Right atrium auricular region (tissue), 2 donors: Measurements from ENCODE around the gene SOX1. TPM values are rescaled to one million over a fixed set of nuclear protein-coding genes. Genes with fewer than 3 reads are reported as not detected.
A peak's percentile ranks its signal among the peaks of the same experiment; 100 is the strongest.

Experiments used
- DNase-seq: peaks from one replicate; pipeline ENCODE4 v3.0.0-alpha.2; 2019; ENCODE audit warnings: low spot score
- H3K27ac ChIP-seq, 2 donors: fragments of 200-600 bp; sonication (generic); 1 replicate in 1 of 2; 2 replicates in 1 of 2; pipeline ENCODE4 v1.5.1; 2016 to 2019
- H3K27me3 ChIP-seq, 2 donors: fragments of 200-600 bp; sonication (generic); one replicate each; pipeline versions ENCODE4 v1.5.1 to v1.6.0; 2017 to 2019
- H3K36me3 ChIP-seq: fragments of 200-600 bp; sonication (generic); one replicate; pipeline ENCODE4 v1.5.1; 2016
- H3K4me1 ChIP-seq, 2 donors: fragments of 200-600 bp; sonication (generic); one replicate each; pipeline versions ENCODE4 v1.5.1 to v1.6.0; 2017 to 2019
- H3K4me3 ChIP-seq, 2 donors: fragments of 200-600 bp; sonication (generic); 1 replicate in 1 of 2; 2 replicates in 1 of 2; pipeline ENCODE4 v1.5.1; 2017 to 2019; ENCODE audit warnings: mild to moderate bottlenecking in 1 of 2, moderate library complexity in 1 of 2
- H3K9me3 ChIP-seq, 2 donors: fragments of 200-600 bp; sonication (generic); one replicate each; pipeline ENCODE4 v1.5.1; 2019
- total RNA-seq, 2 donors: library from RNA; depleted of rRNA; stranded (reverse); fragments of >200 nt; gene quantifications; one replicate each; pipeline ENCODE4 v1.1.0, GENCODE V29; 2016
- TF ChIP-seq, protein P1 (sequence below), 2 donors: fragments of 200-600 bp; sonication (generic); IDR thresholded peaks; one replicate each; pipeline ENCODE4 v1.5.1; 2019; ENCODE audit warnings: antibody characterized with exemption in 2 of 2

SOX1 gene
- total RNA-seq, 2 donors from 2014 or later, result not detected

DNA sequence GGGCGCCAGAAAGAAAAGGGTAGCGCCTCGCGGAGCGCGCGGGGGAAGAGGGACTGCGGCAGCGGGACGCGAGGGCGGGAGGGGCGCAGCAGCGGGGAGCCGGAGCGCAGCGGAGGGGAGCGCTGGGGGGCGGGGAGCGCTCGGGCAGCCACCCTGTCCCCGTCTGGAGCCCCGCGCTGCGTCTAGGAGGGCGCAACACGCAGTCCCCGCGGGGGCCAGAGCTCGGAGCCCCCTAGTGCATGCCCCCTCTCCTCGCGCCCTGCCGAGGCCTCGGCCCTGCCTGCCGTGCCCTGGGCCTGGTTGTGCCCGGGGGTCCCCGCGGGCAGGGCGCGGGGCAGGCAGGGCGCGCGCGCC, 37.9 kb downstream of the SOX1 start:
- DNase-seq, result peak; percentile 1
- peaks cover 0 to 26% of the 10 kb centered on the region in 2 donors for H3K4me1 ChIP-seq
- no peak overlapping the region for H3K27ac ChIP-seq
- no peak overlapping the region for H3K4me3 ChIP-seq
- TF ChIP-seq, protein P1, sequence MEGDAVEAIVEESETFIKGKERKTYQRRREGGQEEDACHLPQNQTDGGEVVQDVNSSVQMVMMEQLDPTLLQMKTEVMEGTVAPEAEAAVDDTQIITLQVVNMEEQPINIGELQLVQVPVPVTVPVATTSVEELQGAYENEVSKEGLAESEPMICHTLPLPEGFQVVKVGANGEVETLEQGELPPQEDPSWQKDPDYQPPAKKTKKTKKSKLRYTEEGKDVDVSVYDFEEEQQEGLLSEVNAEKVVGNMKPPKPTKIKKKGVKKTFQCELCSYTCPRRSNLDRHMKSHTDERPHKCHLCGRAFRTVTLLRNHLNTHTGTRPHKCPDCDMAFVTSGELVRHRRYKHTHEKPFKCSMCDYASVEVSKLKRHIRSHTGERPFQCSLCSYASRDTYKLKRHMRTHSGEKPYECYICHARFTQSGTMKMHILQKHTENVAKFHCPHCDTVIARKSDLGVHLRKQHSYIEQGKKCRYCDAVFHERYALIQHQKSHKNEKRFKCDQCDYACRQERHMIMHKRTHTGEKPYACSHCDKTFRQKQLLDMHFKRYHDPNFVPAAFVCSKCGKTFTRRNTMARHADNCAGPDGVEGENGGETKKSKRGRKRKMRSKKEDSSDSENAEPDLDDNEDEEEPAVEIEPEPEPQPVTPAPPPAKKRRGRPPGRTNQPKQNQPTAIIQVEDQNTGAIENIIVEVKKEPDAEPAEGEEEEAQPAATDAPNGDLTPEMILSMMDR (IDR thresholded peaks at IDR 0.05), result no peak
- H3K36me3 ChIP-seq, result no peaks in the 10 kb centered on the region
- no peaks in the 10 kb centered on the region for H3K9me3 ChIP-seq
- peaks cover 0 to 26% of the 10 kb centered on the region in 2 donors for H3K27me3 ChIP-seq

DNA sequence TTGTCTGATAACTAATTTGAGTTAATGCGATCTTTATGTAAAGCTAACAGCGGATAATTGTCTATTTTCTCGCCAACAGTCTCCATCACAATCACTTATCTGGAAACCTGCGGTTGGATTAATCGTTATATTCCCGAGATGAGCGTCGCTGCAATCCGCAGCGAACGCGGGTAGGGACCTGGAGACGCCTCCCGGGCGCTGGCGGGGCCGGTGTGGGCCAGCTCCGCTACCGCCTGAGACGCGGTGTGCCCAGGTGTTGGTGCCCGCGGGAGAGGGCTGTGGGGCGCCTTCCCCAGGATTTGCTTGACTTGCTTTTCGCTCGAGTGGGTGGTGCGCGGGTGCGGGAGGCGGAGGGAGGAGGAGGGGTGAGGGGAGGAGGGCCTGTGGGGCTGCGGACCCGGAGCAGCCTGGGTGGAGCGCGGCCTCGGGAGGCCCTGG, 38.3 kb downstream of the SOX1 start:
- H3K27me3 ChIP-seq, result peaks cover 0 to 26% of the 10 kb centered on the region in 2 donors
- no peak overlapping the region for H3K4me3 ChIP-seq
- H3K9me3 ChIP-seq, result no peaks in the 10 kb centered on the region
- TF ChIP-seq, protein P1 (IDR thresholded peaks at IDR 0.05), result no peak
- no peak overlapping the region for H3K27ac ChIP-seq
- DNase-seq, result no peak
- peaks cover 0 to 26% of the 10 kb centered on the region in 2 donors for H3K4me1 ChIP-seq
- H3K36me3 ChIP-seq, result no peaks in the 10 kb centered on the region

DNA sequence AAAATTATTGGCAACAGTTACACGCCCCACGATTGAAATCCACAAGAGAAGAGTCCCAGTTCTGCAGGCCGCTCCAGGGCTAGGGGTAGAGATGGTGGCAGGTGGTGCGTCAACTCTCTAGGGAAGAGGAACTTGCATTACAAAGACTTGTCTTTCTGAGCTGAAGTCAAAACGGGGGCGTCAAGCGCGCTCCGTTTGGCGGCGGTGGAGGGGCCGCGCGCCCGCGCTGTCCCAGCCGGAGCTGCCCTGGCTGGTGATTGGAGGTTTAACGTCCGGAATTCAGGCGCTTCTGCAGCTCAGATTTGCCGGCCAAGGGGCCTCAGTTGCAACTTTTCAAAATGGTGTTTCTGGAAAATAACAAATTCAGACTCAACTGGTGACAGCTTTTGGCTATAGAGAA, 38.9 kb downstream of the SOX1 start:
- Histone ChIP-seq H3K9me3 (no peaks in the 10 kb centered on the region), H3K27ac (no peak overlapping the region), H3K27me3 (peaks cover 0 to 26% of the 10 kb centered on the region in 2 donors), H3K4me3 (no peak overlapping the region), H3K36me3 (no peaks in the 10 kb centered on the region), H3K4me1 (peaks cover 0 to 26% of the 10 kb centered on the region in 2 donors)
- no peak for DNase-seq
- TF ChIP-seq, protein P1 (IDR thresholded peaks at IDR 0.05), result no peak

DNA sequence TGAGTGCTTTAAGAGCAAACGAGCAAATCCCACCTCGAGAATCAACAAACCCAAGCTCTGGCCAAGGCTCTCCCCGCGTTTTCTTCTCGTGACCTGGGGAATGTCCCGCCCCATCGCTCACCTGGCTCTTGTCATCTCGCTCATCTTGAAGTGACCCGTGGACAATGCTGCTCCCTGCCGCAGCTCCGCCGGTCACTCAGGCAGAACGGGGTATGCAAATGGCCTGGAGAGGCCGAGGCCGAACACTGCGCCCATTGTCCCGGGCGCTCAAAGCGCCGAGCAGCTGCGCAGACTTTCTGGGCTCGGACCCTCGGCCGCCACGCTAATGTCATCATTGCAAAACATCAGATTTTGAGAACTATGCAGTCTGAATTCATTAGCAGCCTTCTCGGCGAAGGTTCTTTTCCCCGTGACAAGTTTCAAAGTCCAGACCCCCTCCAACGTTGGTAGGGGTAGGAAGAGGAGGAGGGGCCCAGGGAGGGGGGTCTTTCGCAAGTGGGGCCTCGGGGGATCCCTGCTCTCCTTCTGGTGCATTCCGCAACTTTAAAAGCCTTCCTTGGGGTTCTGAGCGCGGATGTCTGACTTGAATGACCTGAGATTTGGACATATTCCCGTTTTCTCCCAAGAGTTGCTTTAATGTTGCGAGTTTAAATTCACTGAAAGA, 39.7 kb downstream of the SOX1 start:
- no peaks in the 10 kb centered on the region for H3K36me3 ChIP-seq
- no peak overlapping the region for H3K27ac ChIP-seq
- H3K4me1 ChIP-seq, result peaks cover 0 to 26% of the 10 kb centered on the region in 2 donors
- peak; percentile 18 for DNase-seq
- peaks cover 0 to 26% of the 10 kb centered on the region in 2 donors for H3K27me3 ChIP-seq
- no peak overlapping the region for H3K4me3 ChIP-seq
- TF ChIP-seq, protein P1 (IDR thresholded peaks at IDR 0.05), result no peak
- H3K9me3 ChIP-seq, result no peaks in the 10 kb centered on the region

DNA sequence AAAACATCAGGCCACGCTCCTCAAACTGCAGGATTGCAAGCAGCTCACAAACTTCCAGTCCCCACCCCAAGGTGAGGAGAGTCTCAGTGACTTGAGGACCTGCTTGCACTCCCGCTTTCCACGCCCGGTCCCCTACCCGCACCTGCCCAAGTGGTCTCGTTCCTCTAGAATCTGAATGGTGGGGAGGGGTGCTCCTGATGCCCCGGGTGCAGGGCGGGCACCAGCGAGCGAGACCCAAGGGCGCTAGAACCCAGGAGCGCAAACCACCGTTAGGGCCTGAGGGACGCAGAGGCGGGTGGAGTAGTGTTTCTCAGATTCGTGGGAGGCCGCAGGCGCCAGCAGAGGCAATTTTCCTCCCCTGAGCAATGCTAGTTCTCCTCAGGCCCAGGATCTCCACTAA, 40.3 kb downstream of the SOX1 start:
- TF ChIP-seq, protein P1 (IDR thresholded peaks at IDR 0.05), result no peak
- no peak for DNase-seq
- H3K27ac ChIP-seq, result no peak overlapping the region
- H3K4me1 ChIP-seq, result peaks cover 0 to 26% of the 10 kb centered on the region in 2 donors
- peaks cover 0 to 26% of the 10 kb centered on the region in 2 donors for H3K27me3 ChIP-seq
- H3K36me3 ChIP-seq, result no peaks in the 10 kb centered on the region
- H3K4me3 ChIP-seq, result no peak overlapping the region
- H3K9me3 ChIP-seq, result no peaks in the 10 kb centered on the region

DNA sequence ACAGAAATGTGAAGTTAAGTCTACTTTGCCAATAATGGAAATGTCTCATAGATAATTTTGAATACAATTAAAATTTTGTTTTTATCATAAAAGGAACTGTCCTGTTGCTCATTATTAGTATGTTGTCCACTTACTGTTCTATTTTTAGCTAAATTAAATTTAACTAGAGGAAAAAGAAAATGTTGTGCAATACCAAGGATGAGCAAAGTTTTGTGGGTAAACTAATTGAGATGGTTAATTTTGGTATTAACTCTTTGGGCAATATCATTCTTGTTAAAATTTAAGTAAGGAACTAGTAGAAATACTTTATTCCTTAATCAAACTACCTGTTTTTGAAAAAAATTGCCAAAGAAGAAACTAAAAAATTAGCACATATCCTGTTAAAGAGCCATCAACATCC, 43.5 kb downstream of the SOX1 start:
- H3K36me3 ChIP-seq, result no peaks in the 10 kb centered on the region
- no peak overlapping the region for H3K27ac ChIP-seq
- H3K4me1 ChIP-seq, result peaks cover 0 to 10% of the 10 kb centered on the region in 2 donors
- TF ChIP-seq, protein P1 (IDR thresholded peaks at IDR 0.05), result no peak
- peaks cover 0 to 2% of the 10 kb centered on the region in 2 donors for H3K27me3 ChIP-seq
- no peak for DNase-seq
- H3K4me3 ChIP-seq, result no peak overlapping the region
- no peaks in the 10 kb centered on the region for H3K9me3 ChIP-seq
